HEK293T (cell line): ENCODE measurements around the gene PSME3IP1.

Experiments used
- CTCF ChIA-PET: fragments of 350-600 bp; formaldehyde crosslinking; extraction: SDS; loops from one replicate; lab custom pipeline; 2021; ENCODE audit warnings: antibody characterized with exemption, inconsistent platforms; lab: Yijun Ruan, JAX
- POLR2A ChIA-PET: fragments of 350-600 bp; formaldehyde crosslinking; extraction: SDS; loops from one replicate; lab custom pipeline; 2020; ENCODE audit warnings: antibody characterized with exemption, inconsistent platforms; lab: Yijun Ruan, JAX
- DNase-seq: peaks from one replicate; pipeline ENCODE4 v3.0.0; 2012; ENCODE audit warnings: mixed read lengths; ENCODE audit errors: extremely low spot score
- ARNT ChIP-seq: fragments of 450-650 bp; IDR thresholded peaks from 2 replicates; pipeline ENCODE4 v1.6.1; 2017; ENCODE audit warnings: mild to moderate bottlenecking
- BHLHE40 ChIP-seq: fragments of 450-650 bp; IDR thresholded peaks from 2 replicates; pipeline ENCODE4 v1.6.1; 2016; ENCODE audit warnings: mild to moderate bottlenecking, moderate library complexity, borderline replicate concordance
- CTBP1 ChIP-seq: fragments of 450-650 bp; IDR thresholded peaks from 2 replicates; pipeline ENCODE4 v1.6.1; 2016; ENCODE audit warnings: borderline replicate concordance
- ELF4 ChIP-seq: fragments of 450-650 bp; IDR thresholded peaks from 2 replicates; pipeline ENCODE4 v1.6.1; 2017; ENCODE audit warnings: antibody characterized with exemption
- FOXA1 ChIP-seq: fragments of 450-650 bp; IDR thresholded peaks from 2 replicates; pipeline ENCODE4 v1.6.1; 2016; ENCODE audit warnings: mild to moderate bottlenecking
- FOXK2 ChIP-seq: fragments of 450-650 bp; IDR thresholded peaks from 2 replicates; pipeline ENCODE4 v1.6.1; 2016; ENCODE audit warnings: mild to moderate bottlenecking
- FOXM1 ChIP-seq: fragments of 450-650 bp; IDR thresholded peaks from 2 replicates; pipeline ENCODE4 v1.6.1; 2017; ENCODE audit warnings: mild to moderate bottlenecking, borderline replicate concordance
- HDGF ChIP-seq: fragments of 450-650 bp; IDR thresholded peaks from 2 replicates; pipeline ENCODE4 v1.6.1; 2017; ENCODE audit warnings: antibody characterized with exemption, borderline replicate concordance
- L3MBTL2 ChIP-seq: fragments of 450-650 bp; conservative IDR thresholded peaks from 2 replicates; pipeline ENCODE4 v1.6.1; 2016; ENCODE audit warnings: mild to moderate bottlenecking
- LEF1 ChIP-seq: fragments of 450-650 bp; IDR thresholded peaks from 2 replicates; pipeline ENCODE4 v1.6.1; 2017; ENCODE audit warnings: mild to moderate bottlenecking, borderline replicate concordance
- NFRKB ChIP-seq: fragments of 450-650 bp; IDR thresholded peaks from 2 replicates; pipeline ENCODE4 v1.6.1; 2016; ENCODE audit warnings: mild to moderate bottlenecking, moderate library complexity
- PKNOX1 ChIP-seq: fragments of 450-650 bp; IDR thresholded peaks from 2 replicates; pipeline ENCODE4 v1.6.1; 2016
- SP1 ChIP-seq: fragments of 450-650 bp; IDR thresholded peaks from 2 replicates; pipeline ENCODE4 v1.6.1; 2017
- SUZ12 ChIP-seq: fragments of 450-650 bp; IDR thresholded peaks from 2 replicates; pipeline ENCODE4 v1.6.1; 2016; ENCODE audit warnings: mild to moderate bottlenecking
- TARDBP ChIP-seq: fragments of 450-650 bp; IDR thresholded peaks from 2 replicates; pipeline ENCODE4 v1.6.1; 2016
- ZNF384 ChIP-seq: fragments of 450-650 bp; IDR thresholded peaks from 2 replicates; pipeline ENCODE4 v1.6.1; 2016

The PSME3IP1 gene

GRCh38 chr16:57231821-57232350, 46.0 kb upstream of the PSME3IP1 start:
- CTCF ChIA-PET: no interaction called here
- TF ChIP-seq ELF4 (no peak), SP1 (no peak), FOXA1 (no peak), NFRKB (no peak), HDGF (no peak), CTBP1 (no peak), TARDBP (no peak), ZNF384 (no peak), FOXM1 (no peak), SUZ12 (no peak), LEF1 (no peak), BHLHE40 (no peak), PKNOX1 (no peak), L3MBTL2 (no peak), FOXK2 (no peak), ARNT (no peak)
- no peak for DNase-seq
- POLR2A ChIA-PET: no interaction called here

GRCh38 chr16:57229079-57229478, 43.2 kb upstream of the PSME3IP1 start:
- ChIA-PET CTCF (no interaction called here), POLR2A (no interaction called here)
- TF ChIP-seq FOXA1 (no peak), LEF1 (no peak), TARDBP (no peak), L3MBTL2 (no peak), ARNT (no peak), NFRKB (no peak)

GRCh38 chr16:57226701-57227621, 41.1 kb upstream of the PSME3IP1 start:
- no peak for DNase-seq
- TF ChIP-seq FOXM1 (no peak), ZNF384 (no peak), ARNT (no peak), HDGF (no peak), TARDBP (no peak), LEF1 (no peak), FOXK2 (no peak)
- CTCF ChIA-PET: no interaction called here
- POLR2A ChIA-PET: no interaction called here

More at GRCh38 chr16:57229079-57229478, 43.2 kb upstream of the PSME3IP1 start:
- DNase-seq: no peak

DNA sequence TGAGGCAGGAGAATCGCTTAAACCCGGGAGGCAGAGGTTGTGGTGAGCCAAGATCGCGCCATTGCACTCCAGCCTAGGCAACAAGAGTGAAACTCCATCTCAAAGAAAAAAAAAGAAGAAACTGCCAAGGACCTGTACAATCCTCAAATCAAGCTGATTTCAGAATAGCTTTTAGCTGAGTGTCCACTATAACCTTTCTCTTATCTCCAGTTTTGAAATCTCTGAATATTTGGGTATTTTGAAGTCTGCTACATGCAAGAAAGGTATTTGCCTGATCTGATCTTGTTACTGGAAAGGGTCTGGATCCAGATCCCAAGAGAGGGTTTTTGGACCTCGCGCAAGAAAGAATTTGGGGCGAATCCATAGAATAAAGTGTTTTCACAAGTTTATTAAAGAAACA, 40.1 kb upstream of the PSME3IP1 start:
- DNase-seq: no peak
- POLR2A ChIA-PET: no interaction called here
- CTCF ChIA-PET: no interaction called here
- TF ChIP-seq FOXA1 (no peak), CTBP1 (no peak), L3MBTL2 (no peak), ARNT (no peak), TARDBP (no peak), LEF1 (no peak), ELF4 (no peak), PKNOX1 (no peak), HDGF (no peak), FOXK2 (no peak), BHLHE40 (no peak), ZNF384 (no peak), NFRKB (no peak)

- DNase-seq: no peak
- ChIA-PET POLR2A (interaction anchor here (1.0 kb wide), 1 partner anchor 21 kb away, joined by 3 read pairs; no protein-coding TSS in a partner anchor), CTCF (no interaction called here)
- TF ChIP-seq ELF4 (no peak), FOXM1 (no peak), FOXK2 (no peak), CTBP1 (no peak), FOXA1 (no peak), BHLHE40 (no peak), SP1 (no peak), TARDBP (no peak), L3MBTL2 (no peak), HDGF (no peak), LEF1 (no peak), PKNOX1 (no peak)
Measured at GRCh38 chr16:57224651-57225335, 39.0 kb upstream of the PSME3IP1 start.

- no peak for TF ChIP-seq FOXA1
- POLR2A ChIA-PET: no interaction called here
- CTCF ChIA-PET: no interaction called here
- no peak for DNase-seq
Measured at GRCh38 chr16:57223057-57223456, 37.2 kb upstream of the PSME3IP1 start.
